HEK293T (cell line): ENCODE data around the gene SSX4B.

Source experiments
- ARNT ChIP-seq: fragments of 450-650 bp; IDR thresholded peaks from 2 replicates; pipeline ENCODE4 v1.6.1; 2017; ENCODE audit warnings: mild to moderate bottlenecking
- FOXK2 ChIP-seq: fragments of 450-650 bp; IDR thresholded peaks from 2 replicates; pipeline ENCODE4 v1.6.1; 2016; ENCODE audit warnings: mild to moderate bottlenecking
- SUZ12 ChIP-seq: fragments of 450-650 bp; IDR thresholded peaks from 2 replicates; pipeline ENCODE4 v1.6.1; 2016; ENCODE audit warnings: mild to moderate bottlenecking

DNA sequence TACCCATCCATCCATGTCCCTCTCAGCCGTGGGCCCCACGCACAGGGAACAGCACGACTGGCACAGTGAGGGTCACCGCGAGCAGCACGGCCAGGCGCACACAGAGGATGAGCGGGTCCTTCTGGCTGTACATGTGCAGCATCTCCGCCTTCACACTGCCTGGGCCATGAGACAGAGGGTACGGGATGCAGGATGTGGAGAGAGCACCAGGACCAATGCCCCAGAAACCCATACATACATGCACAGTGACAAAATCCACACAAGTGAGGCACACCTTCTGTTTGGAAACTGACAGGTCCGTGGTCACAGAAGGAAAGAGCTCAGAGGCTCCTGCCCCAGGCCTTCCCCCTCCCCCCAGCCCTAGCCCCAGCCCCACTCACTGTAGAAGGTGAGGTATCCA lies 48.8 kb upstream of the SSX4B start:
- TF ChIP-seq ARNT (no peak), SUZ12 (no peak), FOXK2 (no peak)
